ENCODE results near the gene SAG. TPM values are rescaled to one million over a fixed set of nuclear protein-coding genes. Genes with fewer than 3 reads are reported as not detected.

SAG gene
- total and polyA plus RNA-seq, 2 of the 13 experiments (the other 11 are each of a cell fraction or from before 2014, with no cell fraction given) = not detected

DNA sequence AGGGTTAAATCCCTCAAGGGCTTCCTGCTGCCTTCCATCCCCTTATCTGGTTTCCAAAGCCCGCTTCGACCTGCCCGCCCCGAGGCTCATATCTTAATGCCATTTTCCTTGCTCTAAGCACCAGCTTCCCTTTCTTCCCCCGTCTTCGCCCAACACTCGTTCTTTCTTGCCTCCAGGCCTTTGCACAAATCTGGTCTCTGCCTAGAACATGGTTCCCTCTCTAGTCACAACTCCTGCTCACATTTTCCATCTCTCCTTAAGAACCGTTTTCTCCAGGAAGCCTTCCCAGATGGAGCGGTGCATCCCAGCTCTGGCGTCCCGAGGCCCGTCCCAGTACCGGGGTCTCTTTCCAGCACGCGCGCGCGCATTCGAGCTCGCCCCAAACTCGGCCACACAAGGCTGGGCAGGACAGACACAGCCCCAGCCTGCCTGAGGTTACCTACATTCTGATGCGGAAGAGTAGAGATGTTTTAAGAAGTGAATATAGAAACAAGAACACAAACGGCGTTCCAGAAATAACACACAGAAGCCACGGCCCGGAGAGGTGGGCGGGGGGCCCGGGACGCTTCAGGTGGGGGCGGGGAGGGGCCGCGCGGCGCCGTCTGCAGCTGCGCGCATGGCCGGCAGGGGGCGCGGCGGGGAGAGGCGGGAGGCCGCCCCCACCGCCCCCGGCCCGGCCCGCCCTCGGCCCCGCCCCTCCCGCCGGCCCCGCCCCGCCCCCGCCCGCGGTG is 46.3 kb downstream of the SAG start, which contains the start of gene DGKD (continued):
- TF ChIP-seq ZNF484 (CRISPR knock-in tag; IDR thresholded peaks at IDR 0.05; ENCODE audit: borderline replicate concordance, low read depth) = no peak
- no peak for TF ChIP-seq ZNF282 (IDR thresholded peaks at IDR 0.05; ENCODE audit: partially characterized antibody)
- TF ChIP-seq NFIB (CRISPR knock-in tag; IDR thresholded peaks at IDR 0.05; ENCODE audit: borderline replicate concordance) = no peak
- TF ChIP-seq ZNF569 (CRISPR knock-in tag; IDR thresholded peaks at IDR 0.05; ENCODE audit: borderline replicate concordance) = no peak
- no peak for TF ChIP-seq ZNF619 (CRISPR knock-in tag; IDR thresholded peaks at IDR 0.05)
- no peak for TF ChIP-seq ZNF766 (CRISPR knock-in tag; IDR thresholded peaks at IDR 0.05; ENCODE audit: borderline replicate concordance)
- TF ChIP-seq ZNF761 (CRISPR knock-in tag; conservative IDR thresholded peaks at IDR 0.05) = no peak; the same call in 1 of the 2 replicates
- TF ChIP-seq MBD4 (IDR thresholded peaks at IDR 0.05; ENCODE audit: borderline replicate concordance, low read length) = no peak
- no peak; the same call in 1 of the 2 replicates for TF ChIP-seq MEIS2 (CRISPR knock-in tag; IDR thresholded peaks at IDR 0.05)
- TF ChIP-seq GABPB1 (CRISPR knock-in tag; IDR thresholded peaks at IDR 0.05) = peak; percentile 12; the same call in 1 of the 2 replicates
- TF ChIP-seq, protein P1, sequence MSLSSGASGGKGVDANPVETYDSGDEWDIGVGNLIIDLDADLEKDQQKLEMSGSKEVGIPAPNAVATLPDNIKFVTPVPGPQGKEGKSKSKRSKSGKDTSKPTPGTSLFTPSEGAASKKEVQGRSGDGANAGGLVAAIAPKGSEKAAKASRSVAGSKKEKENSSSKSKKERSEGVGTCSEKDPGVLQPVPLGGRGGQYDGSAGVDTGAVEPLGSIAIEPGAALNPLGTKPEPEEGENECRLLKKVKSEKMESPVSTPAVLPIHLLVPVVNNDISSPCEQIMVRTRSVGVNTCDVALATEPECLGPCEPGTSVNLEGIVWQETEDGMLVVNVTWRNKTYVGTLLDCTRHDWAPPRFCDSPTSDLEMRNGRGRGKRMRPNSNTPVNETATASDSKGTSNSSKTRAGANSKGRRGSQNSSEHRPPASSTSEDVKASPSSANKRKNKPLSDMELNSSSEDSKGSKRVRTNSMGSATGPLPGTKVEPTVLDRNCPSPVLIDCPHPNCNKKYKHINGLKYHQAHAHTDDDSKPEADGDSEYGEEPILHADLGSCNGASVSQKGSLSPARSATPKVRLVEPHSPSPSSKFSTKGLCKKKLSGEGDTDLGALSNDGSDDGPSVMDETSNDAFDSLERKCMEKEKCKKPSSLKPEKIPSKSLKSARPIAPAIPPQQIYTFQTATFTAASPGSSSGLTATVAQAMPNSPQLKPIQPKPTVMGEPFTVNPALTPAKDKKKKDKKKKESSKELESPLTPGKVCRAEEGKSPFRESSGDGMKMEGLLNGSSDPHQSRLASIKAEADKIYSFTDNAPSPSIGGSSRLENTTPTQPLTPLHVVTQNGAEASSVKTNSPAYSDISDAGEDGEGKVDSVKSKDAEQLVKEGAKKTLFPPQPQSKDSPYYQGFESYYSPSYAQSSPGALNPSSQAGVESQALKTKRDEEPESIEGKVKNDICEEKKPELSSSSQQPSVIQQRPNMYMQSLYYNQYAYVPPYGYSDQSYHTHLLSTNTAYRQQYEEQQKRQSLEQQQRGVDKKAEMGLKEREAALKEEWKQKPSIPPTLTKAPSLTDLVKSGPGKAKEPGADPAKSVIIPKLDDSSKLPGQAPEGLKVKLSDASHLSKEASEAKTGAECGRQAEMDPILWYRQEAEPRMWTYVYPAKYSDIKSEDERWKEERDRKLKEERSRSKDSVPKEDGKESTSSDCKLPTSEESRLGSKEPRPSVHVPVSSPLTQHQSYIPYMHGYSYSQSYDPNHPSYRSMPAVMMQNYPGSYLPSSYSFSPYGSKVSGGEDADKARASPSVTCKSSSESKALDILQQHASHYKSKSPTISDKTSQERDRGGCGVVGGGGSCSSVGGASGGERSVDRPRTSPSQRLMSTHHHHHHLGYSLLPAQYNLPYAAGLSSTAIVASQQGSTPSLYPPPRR (CRISPR knock-in tag; IDR thresholded peaks at IDR 0.05; ENCODE audit: borderline replicate concordance) = peak; percentile 66; the same call in 1 of the 2 replicates
- peak; percentile 61; the same call in 1 of the 2 replicates for TF ChIP-seq KDM5A (IDR thresholded peaks at IDR 0.05; ENCODE audit: borderline replicate concordance, low read length)
- TF ChIP-seq ZBTB7B (CRISPR knock-in tag; IDR thresholded peaks at IDR 0.05) = peak; percentile 80; the same call in 1 of the 2 replicates
- TF ChIP-seq GFI1 (CRISPR knock-in tag; IDR thresholded peaks at IDR 0.05; ENCODE audit: borderline replicate concordance) = peak; percentile 78
- TF ChIP-seq SKI (IDR thresholded peaks at IDR 0.05; ENCODE audit: partially characterized antibody) = no peak
- TF ChIP-seq MLLT10 (CRISPR knock-in tag; IDR thresholded peaks at IDR 0.05) = no peak
- peak; percentile 31 for TF ChIP-seq DMAP1 (CRISPR knock-in tag; IDR thresholded peaks at IDR 0.05)
- TF ChIP-seq ZNF468 (CRISPR knock-in tag; IDR thresholded peaks at IDR 0.05) = no peak
- TF ChIP-seq SP2 (CRISPR knock-in tag; IDR thresholded peaks at IDR 0.05) = no peak
- no peak for TF ChIP-seq NAIF1 (CRISPR knock-in tag; IDR thresholded peaks at IDR 0.05; ENCODE audit: borderline replicate concordance)
- TF ChIP-seq, protein P2, sequence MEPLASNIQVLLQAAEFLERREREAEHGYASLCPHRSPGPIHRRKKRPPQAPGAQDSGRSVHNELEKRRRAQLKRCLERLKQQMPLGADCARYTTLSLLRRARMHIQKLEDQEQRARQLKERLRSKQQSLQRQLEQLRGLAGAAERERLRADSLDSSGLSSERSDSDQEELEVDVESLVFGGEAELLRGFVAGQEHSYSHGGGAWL (CRISPR knock-in tag; IDR thresholded peaks at IDR 0.05) = 0 out of 2 replicates have a peak, but pooled peaks have one; percentile 54
